Measurements from ENCODE around the gene DRAP1. TPM values are rescaled to one million over a fixed set of nuclear protein-coding genes. Genes with fewer than 3 reads are reported as not detected.

Gene DRAP1
- total and polyA plus RNA-seq, 4 donors, result 40.8 to 140 (median 96.1) TPM

- H3K9me3 ChIP-seq (ENCODE audit: control insufficient read depth in 4 of 4, insufficient read depth in 3 of 4, low read length in 3 of 4), result no peaks in the 10 kb centered on the region
- peaks cover 0 to 23% (median 5%) of the 10 kb centered on the region in 5 donors for H3K4me1 ChIP-seq (ENCODE audit: control insufficient read depth in 5 of 5, insufficient read depth in 5 of 5, low read length in 5 of 5)
- peaks cover 0 to 42% (median 30%) of the 10 kb centered on the region in 3 donors for H3K27me3 ChIP-seq (ENCODE audit: control insufficient read depth in 3 of 3, insufficient read depth in 3 of 3, low read length in 2 of 3)
- 94% methylated on average over 14 of the region's 14 CpGs for WGBS, 2 donors
- H3K9ac ChIP-seq (ENCODE audit: insufficient read depth in 1 of 2, low read length in 2 of 2), result no peak overlapping the region
- no peaks in the 10 kb centered on the region for H3K36me3 ChIP-seq (ENCODE audit: control insufficient read depth in 4 of 4, insufficient read depth in 4 of 4, low read length in 4 of 4)
- no peak overlapping the region for H3K4me3 ChIP-seq
- no peak for TF ChIP-seq CTCF (IDR thresholded peaks at IDR 0.05; ENCODE audit: control extremely low read depth, extremely low read depth)
- no peak for DNase-seq
- H3K27ac ChIP-seq (ENCODE audit: low read depth in 1 of 2, low read length in 1 of 2), result no peak overlapping the region
- ATAC-seq (ENCODE audit: insufficient read depth, low FRiP score), result no peak
These were observed 22.9 kb upstream of the DRAP1 start for GRCh38 chr11:65896034-65896999.

- WGBS, 2 donors, result 97 to 100% methylated on average over 4 of the region's 4 CpGs
- Histone ChIP-seq H3K27me3 (ENCODE audit: control insufficient read depth in 3 of 3, insufficient read depth in 3 of 3, low read length in 2 of 3) (peaks cover 0 to 49% (median 33%) of the 10 kb centered on the region in 3 donors), H3K4me1 (ENCODE audit: control insufficient read depth in 5 of 5, insufficient read depth in 5 of 5, low read length in 5 of 5) (peaks cover 0 to 15% (median 5%) of the 10 kb centered on the region in 5 donors), H3K36me3 (ENCODE audit: control insufficient read depth in 4 of 4, insufficient read depth in 4 of 4, low read length in 4 of 4) (no peaks in the 10 kb centered on the region), H3K27ac (ENCODE audit: low read depth in 1 of 2, low read length in 1 of 2) (no peak overlapping the region), H3K9me3 (ENCODE audit: control insufficient read depth in 4 of 4, insufficient read depth in 3 of 4, low read length in 3 of 4) (no peaks in the 10 kb centered on the region), H3K4me3 (no peak overlapping the region), H3K9ac (ENCODE audit: insufficient read depth in 1 of 2, low read length in 2 of 2) (no peak overlapping the region)
- no peak for TF ChIP-seq CTCF (IDR thresholded peaks at IDR 0.05; ENCODE audit: control extremely low read depth, extremely low read depth)
- ATAC-seq (ENCODE audit: insufficient read depth, low FRiP score), result no peak
- DNase-seq, result no peak
These were observed 22.2 kb upstream of the DRAP1 start for GRCh38 chr11:65897020-65897471.

- H3K36me3 ChIP-seq (ENCODE audit: control insufficient read depth in 4 of 4, insufficient read depth in 4 of 4, low read length in 4 of 4), result no peaks in the 10 kb centered on the region
- no peak overlapping the region for H3K9ac ChIP-seq (ENCODE audit: insufficient read depth in 1 of 2, low read length in 2 of 2)
- 25% methylated on average over 26 to 28 of the region's 28 CpGs for WGBS, 2 donors
- H3K9me3 ChIP-seq (ENCODE audit: control insufficient read depth in 4 of 4, insufficient read depth in 3 of 4, low read length in 3 of 4), result no peaks in the 10 kb centered on the region
- peaks cover 0 to 56% (median 37%) of the 10 kb centered on the region in 3 donors for H3K27me3 ChIP-seq (ENCODE audit: control insufficient read depth in 3 of 3, insufficient read depth in 3 of 3, low read length in 2 of 3)
- peaks cover 0 to 7% (median 0%) of the 10 kb centered on the region in 5 donors for H3K4me1 ChIP-seq (ENCODE audit: control insufficient read depth in 5 of 5, insufficient read depth in 5 of 5, low read length in 5 of 5)
- peak overlapping the region; percentile 59 for H3K4me3 ChIP-seq
- TF ChIP-seq CTCF (IDR thresholded peaks at IDR 0.05; ENCODE audit: control extremely low read depth, extremely low read depth), result no peak
- DNase-seq (no peak), ATAC-seq (ENCODE audit: insufficient read depth, low FRiP score) (no peak)
- H3K27ac ChIP-seq (ENCODE audit: low read depth in 1 of 2, low read length in 1 of 2), result peak overlapping the region; percentile 86 to 93
These were observed 20.4 kb upstream of the DRAP1 start for GRCh38 chr11:65898656-65899355.
